GM12878 (cell line): Measurements from ENCODE around the gene SPRED2. TPM values are rescaled to one million over a fixed set of nuclear protein-coding genes. Genes with fewer than 3 reads are reported as not detected.

Experiments
- CBX3 ChIP-seq: fragments of 200-600 bp; sonication (generic); IDR thresholded peaks from 2 replicates; pipeline ENCODE4 v1.6.1; 2016; ENCODE audit warnings: low read depth, borderline replicate concordance
- CBX5 ChIP-seq: sonication (generic); IDR thresholded peaks from 2 replicates; pipeline ENCODE4 v1.6.1; 2016; ENCODE audit warnings: low read depth, moderate library complexity, mild to moderate bottlenecking, inconsistent platforms
- CHD2 ChIP-seq: IDR thresholded peaks from 2 replicates; pipeline ENCODE4 v1.6.1; 2011; ENCODE audit warnings: low read depth, low read length, improper control_type of control experiment, borderline replicate concordance
- FOXM1 ChIP-seq: IDR thresholded peaks from 2 replicates; pipeline ENCODE4 v1.6.1; 2012; ENCODE audit warnings: low read depth, mild to moderate bottlenecking, inconsistent platforms, low read length, moderate library complexity
- GABPA ChIP-seq: IDR thresholded peaks from 2 replicates; pipeline ENCODE4 v1.6.1; 2014; ENCODE audit warnings: antibody characterized with exemption, low read depth, mild to moderate bottlenecking, inconsistent platforms
- MTA2 ChIP-seq: fragments of 450-650 bp; IDR thresholded peaks from 2 replicates; pipeline ENCODE4 v1.6.1; 2016; ENCODE audit warnings: low read depth, mild to moderate bottlenecking, moderate library complexity
- MTA3 ChIP-seq: IDR thresholded peaks from 2 replicates; pipeline ENCODE4 v1.6.1; 2012; ENCODE audit warnings: low read length, inconsistent platforms, borderline replicate concordance
- NR2C2 ChIP-seq: IDR thresholded peaks from 2 replicates; pipeline ENCODE4 v1.6.1; 2011; ENCODE audit warnings: borderline replicate concordance, low read depth; ENCODE audit not compliant: control insufficient read depth, insufficient read length
- NRF1 ChIP-seq: conservative IDR thresholded peaks from 2 replicates; pipeline ENCODE4 v1.6.1; 2011; ENCODE audit warnings: mild to moderate bottlenecking, low read depth, low read length, improper control_type of control experiment
- PAX5 ChIP-seq: IDR thresholded peaks from 2 replicates; pipeline ENCODE4 v1.6.1; 2011; ENCODE audit warnings: low read depth, low read length, borderline replicate concordance
- PAX8 ChIP-seq: fragments of 450-650 bp; IDR thresholded peaks from 2 replicates; pipeline ENCODE4 v1.6.1; 2017; ENCODE audit warnings: mild to moderate bottlenecking, moderate library complexity
- POU2F2 ChIP-seq: IDR thresholded peaks from 3 replicates; pipeline ENCODE4 v1.6.1; 2011; ENCODE audit warnings: low read depth, mild to moderate bottlenecking, low read length, borderline replicate concordance
- RAD51 ChIP-seq: fragments of 450-650 bp; IDR thresholded peaks from 2 replicates; pipeline ENCODE4 v1.6.1; 2016; ENCODE audit warnings: moderate library complexity, mild to moderate bottlenecking, inconsistent platforms
- RB1 ChIP-seq: fragments of 450-650 bp; formaldehyde crosslinking; IDR thresholded peaks from 2 replicates; pipeline ENCODE4 v1.6.1; 2017; ENCODE audit warnings: mild to moderate bottlenecking, borderline replicate concordance
- RCOR1 ChIP-seq: conservative IDR thresholded peaks from 2 replicates; pipeline ENCODE4 v1.6.1; 2012; ENCODE audit warnings: low read depth, low read length, improper control_type of control experiment
- SIN3A ChIP-seq: IDR thresholded peaks from 2 replicates; pipeline ENCODE4 v1.6.1; 2012; ENCODE audit warnings: low read depth, low read length, improper control_type of control experiment
- SMAD5 ChIP-seq: IDR thresholded peaks from 2 replicates; pipeline ENCODE4 v1.6.1; 2016; ENCODE audit warnings: antibody characterized with exemption, low read depth
- SMARCA5 ChIP-seq: fragments of 450-650 bp; IDR thresholded peaks from 2 replicates; pipeline ENCODE4 v1.6.1; 2017; ENCODE audit warnings: mild to moderate bottlenecking
- STAT1 ChIP-seq: fragments of 450-650 bp; conservative IDR thresholded peaks from 2 replicates; pipeline ENCODE4 v1.6.1; 2014; ENCODE audit warnings: antibody characterized with exemption, mild to moderate bottlenecking
- SUPT20H ChIP-seq: IDR thresholded peaks from 2 replicates; pipeline ENCODE4 v1.6.1; 2011; ENCODE audit warnings: low read depth, mild to moderate bottlenecking, low read length, moderate library complexity, borderline replicate concordance; ENCODE audit not compliant: control insufficient read depth
- TCF12 ChIP-seq: IDR thresholded peaks from 2 replicates; pipeline ENCODE4 v1.6.1; 2011; ENCODE audit warnings: low read depth, mild to moderate bottlenecking, low read length
- ZNF217 ChIP-seq: fragments of 450-650 bp; IDR thresholded peaks from 2 replicates; pipeline ENCODE4 v1.6.1; 2017; ENCODE audit warnings: antibody characterized with exemption, mild to moderate bottlenecking
- ZNF24 ChIP-seq: fragments of 450-650 bp; IDR thresholded peaks from 2 replicates; pipeline ENCODE4 v1.6.1; 2017; ENCODE audit warnings: antibody characterized with exemption, mild to moderate bottlenecking
- ZNF274 ChIP-seq: IDR thresholded peaks from one replicate; pipeline ENCODE4 v1.8.0; 2011; ENCODE audit not compliant: insufficient read length, insufficient read depth
- polyA plus RNA-seq, 11 experiments: library from polyadenylated mRNA; depleted of rRNA in 4 of 11; unstranded in 6 of 11; stranded (reverse) in 5 of 11; fragments of >200 nt; fragmentation: Nextera tagmentation in 4 of 11; fragmentation: Illumina TruSeq in 1 of 11; extraction: Ambion mirVana in 4 of 11; extraction: Trizol in 1 of 11; gene quantifications; 1 replicate in 1 of 11; 2 replicates in 10 of 11; pipeline versions ENCODE4 v1.2.1 to v1.2.3, GENCODE V29; 2011 to 2016; ENCODE audit warnings: inconsistent platforms in 2 of 11, missing spikeins in 2 of 11, low read depth in 1 of 11
- total RNA-seq, 4 experiments: library from RNA; depleted of rRNA in 3 of 4; stranded (reverse); fragments of >200 nt in 3 of 4; fragmentation: Illumina TruSeq in 1 of 4; extraction: Trizol in 1 of 4; gene quantifications; 2 replicates each; pipeline versions ENCODE4 v1.2.1 to v1.2.3, GENCODE V29; 2013 to 2021
- TF ChIP-seq, protein P1 (sequence below): IDR thresholded peaks from 2 replicates; pipeline ENCODE4 v1.6.1; 2011; ENCODE audit warnings: mild to moderate bottlenecking, low read depth, low read length, moderate library complexity; ENCODE audit not compliant: insufficient replicate concordance
- TF ChIP-seq, protein P2 (sequence below): IDR thresholded peaks from 2 replicates; pipeline ENCODE4 v1.6.1; 2011; ENCODE audit warnings: low read depth, low read length, improper control_type of control experiment, borderline replicate concordance
- TF ChIP-seq, protein P3 (sequence below): fragments of 450-650 bp; conservative IDR thresholded peaks from 2 replicates; pipeline ENCODE4 v1.6.1; 2017; ENCODE audit warnings: mild to moderate bottlenecking, moderate library complexity
- TF ChIP-seq, protein P4 (sequence below): fragments of 450-650 bp; IDR thresholded peaks from 2 replicates; pipeline ENCODE4 v1.6.1; 2017; ENCODE audit warnings: mild to moderate bottlenecking, low read depth, inconsistent platforms; ENCODE audit not compliant: poor library complexity, severe bottlenecking

Gene SPRED2
- total and polyA plus RNA-seq, 10 of the 15 experiments (the other 5 are each of a cell fraction or from before 2014, with no cell fraction given), result 3.0 to 23.9 (median 9.7) TPM

DNA sequence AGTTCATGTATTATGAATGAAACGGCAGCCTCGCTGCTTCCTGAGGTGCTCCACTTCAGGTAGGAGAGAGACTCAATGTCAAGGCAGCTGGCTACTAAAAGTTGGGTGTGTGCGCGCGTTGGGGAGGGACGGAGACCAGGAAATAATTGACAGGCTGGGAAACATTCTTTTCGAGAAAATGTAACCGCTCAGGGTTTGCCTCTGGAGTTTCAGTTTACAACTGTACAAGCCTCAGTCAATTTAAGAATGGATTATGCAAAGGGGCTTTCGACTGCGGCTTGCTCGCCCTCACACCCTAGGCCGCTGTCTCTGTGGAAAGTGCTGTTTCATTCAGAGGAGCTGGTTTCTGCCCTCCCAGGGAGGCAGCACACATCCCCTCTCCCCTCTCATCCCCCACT is 4.4 kb upstream of the SPRED2 start (continued):
- 0 out of 2 replicates have a peak, but pooled peaks have one; percentile 66 for TF ChIP-seq CBX5
- no peak for TF ChIP-seq CHD2
- TF ChIP-seq, protein P1, sequence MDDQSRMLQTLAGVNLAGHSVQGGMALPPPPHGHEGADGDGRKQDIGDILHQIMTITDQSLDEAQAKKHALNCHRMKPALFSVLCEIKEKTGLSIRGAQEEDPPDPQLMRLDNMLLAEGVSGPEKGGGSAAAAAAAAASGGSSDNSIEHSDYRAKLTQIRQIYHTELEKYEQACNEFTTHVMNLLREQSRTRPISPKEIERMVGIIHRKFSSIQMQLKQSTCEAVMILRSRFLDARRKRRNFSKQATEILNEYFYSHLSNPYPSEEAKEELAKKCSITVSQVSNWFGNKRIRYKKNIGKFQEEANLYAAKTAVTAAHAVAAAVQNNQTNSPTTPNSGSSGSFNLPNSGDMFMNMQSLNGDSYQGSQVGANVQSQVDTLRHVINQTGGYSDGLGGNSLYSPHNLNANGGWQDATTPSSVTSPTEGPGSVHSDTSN, result peak; percentile 61
- TF ChIP-seq, protein P2, sequence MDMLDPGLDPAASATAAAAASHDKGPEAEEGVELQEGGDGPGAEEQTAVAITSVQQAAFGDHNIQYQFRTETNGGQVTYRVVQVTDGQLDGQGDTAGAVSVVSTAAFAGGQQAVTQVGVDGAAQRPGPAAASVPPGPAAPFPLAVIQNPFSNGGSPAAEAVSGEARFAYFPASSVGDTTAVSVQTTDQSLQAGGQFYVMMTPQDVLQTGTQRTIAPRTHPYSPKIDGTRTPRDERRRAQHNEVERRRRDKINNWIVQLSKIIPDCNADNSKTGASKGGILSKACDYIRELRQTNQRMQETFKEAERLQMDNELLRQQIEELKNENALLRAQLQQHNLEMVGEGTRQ, result no peak
- TF ChIP-seq ZNF274, result no peak
- TF ChIP-seq FOXM1, result no peak; the same call in 1 of the 2 replicates
- no peak for TF ChIP-seq SIN3A
- TF ChIP-seq ZNF217, result no peak; the same call in 1 of the 2 replicates
- TF ChIP-seq GABPA, result no peak
- TF ChIP-seq, protein P3, sequence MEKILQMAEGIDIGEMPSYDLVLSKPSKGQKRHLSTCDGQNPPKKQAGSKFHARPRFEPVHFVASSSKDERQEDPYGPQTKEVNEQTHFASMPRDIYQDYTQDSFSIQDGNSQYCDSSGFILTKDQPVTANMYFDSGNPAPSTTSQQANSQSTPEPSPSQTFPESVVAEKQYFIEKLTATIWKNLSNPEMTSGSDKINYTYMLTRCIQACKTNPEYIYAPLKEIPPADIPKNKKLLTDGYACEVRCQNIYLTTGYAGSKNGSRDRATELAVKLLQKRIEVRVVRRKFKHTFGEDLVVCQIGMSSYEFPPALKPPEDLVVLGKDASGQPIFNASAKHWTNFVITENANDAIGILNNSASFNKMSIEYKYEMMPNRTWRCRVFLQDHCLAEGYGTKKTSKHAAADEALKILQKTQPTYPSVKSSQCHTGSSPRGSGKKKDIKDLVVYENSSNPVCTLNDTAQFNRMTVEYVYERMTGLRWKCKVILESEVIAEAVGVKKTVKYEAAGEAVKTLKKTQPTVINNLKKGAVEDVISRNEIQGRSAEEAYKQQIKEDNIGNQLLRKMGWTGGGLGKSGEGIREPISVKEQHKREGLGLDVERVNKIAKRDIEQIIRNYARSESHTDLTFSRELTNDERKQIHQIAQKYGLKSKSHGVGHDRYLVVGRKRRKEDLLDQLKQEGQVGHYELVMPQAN, result no peak
- TF ChIP-seq NR2C2, result no peak
- TF ChIP-seq SMARCA5, result no peak; the same call in 1 of the 2 replicates
- no peak for TF ChIP-seq STAT1
- TF ChIP-seq MTA2, result no peak; the same call in 1 of the 2 replicates
- TF ChIP-seq RB1, result no peak
- no peak for TF ChIP-seq CBX3
- TF ChIP-seq POU2F2, result peak; percentile 99
- no peak for TF ChIP-seq RAD51
- TF ChIP-seq ZNF24, result no peak
- TF ChIP-seq PAX5, result peak; percentile 69; the same call in 1 of the 2 replicates
- TF ChIP-seq MTA3, result peak; percentile 50; the same call in 1 of the 2 replicates
- TF ChIP-seq SMAD5, result no peak
- TF ChIP-seq SUPT20H, result no peak
- TF ChIP-seq PAX8, result no peak
- TF ChIP-seq, protein P4, sequence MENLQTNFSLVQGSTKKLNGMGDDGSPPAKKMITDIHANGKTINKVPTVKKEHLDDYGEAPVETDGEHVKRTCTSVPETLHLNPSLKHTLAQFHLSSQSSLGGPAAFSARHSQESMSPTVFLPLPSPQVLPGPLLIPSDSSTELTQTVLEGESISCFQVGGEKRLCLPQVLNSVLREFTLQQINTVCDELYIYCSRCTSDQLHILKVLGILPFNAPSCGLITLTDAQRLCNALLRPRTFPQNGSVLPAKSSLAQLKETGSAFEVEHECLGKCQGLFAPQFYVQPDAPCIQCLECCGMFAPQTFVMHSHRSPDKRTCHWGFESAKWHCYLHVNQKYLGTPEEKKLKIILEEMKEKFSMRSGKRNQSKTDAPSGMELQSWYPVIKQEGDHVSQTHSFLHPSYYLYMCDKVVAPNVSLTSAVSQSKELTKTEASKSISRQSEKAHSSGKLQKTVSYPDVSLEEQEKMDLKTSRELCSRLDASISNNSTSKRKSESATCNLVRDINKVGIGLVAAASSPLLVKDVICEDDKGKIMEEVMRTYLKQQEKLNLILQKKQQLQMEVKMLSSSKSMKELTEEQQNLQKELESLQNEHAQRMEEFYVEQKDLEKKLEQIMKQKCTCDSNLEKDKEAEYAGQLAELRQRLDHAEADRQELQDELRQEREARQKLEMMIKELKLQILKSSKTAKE, result peak; percentile 79
- TF ChIP-seq NRF1, result no peak
- TF ChIP-seq TCF12, result 0 out of 2 replicates have a peak, but pooled peaks have one; percentile 44
- TF ChIP-seq RCOR1, result no peak
